Measurements from ENCODE around the gene ANKHD1. TPM values are rescaled to one million over a fixed set of nuclear protein-coding genes. Genes with fewer than 3 reads are reported as not detected.
A peak's percentile ranks its signal among the peaks of the same experiment; 100 is the strongest.

Gene ANKHD1
- total and polyA plus RNA-seq, 9 of the 15 experiments (the other 6 are each of a cell fraction or from before 2014, with no cell fraction given) = 38.9 to 138 (median 78.7) TPM

DNA sequence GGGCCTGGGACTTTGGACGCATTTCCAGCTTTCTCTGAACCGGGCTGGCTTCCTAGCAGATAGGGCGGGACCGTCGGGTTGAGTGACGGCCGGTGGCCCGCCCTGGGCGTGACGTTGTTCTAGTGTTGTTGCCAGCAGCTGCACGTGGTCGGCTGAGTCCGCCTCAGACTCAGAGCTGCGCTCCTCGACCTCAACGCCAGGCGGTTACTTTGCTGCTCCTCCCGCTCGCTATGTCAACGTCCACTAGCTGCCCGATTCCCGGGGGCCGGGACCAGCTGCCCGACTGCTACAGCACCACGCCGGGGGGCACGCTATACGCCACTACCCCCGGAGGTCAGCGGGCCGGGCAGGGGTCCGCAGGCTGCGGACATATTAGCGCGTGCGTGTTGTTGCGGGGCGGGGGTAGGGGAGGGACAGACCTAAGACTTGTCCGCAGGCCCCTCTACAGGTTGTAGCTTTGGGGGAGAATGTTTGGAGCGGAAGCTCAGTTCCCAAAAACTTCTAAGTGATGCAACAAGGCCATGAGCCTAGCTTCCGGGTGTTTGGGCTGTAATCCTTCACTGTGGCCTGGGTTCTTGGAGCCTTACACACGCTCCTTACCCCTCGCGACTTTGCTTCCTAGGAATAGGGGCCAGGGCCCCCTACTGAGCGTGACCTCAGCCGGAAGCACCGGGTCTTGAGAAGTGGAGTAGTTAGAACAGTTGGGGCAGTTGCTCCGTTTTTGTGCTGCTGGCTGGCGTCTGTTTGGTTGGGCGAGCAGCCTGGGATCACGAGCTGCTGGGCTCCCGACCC lies 146.1 kb downstream of the ANKHD1 start, which contains the start of gene EIF4EBP3 (continued):
- TF ChIP-seq, protein P1, sequence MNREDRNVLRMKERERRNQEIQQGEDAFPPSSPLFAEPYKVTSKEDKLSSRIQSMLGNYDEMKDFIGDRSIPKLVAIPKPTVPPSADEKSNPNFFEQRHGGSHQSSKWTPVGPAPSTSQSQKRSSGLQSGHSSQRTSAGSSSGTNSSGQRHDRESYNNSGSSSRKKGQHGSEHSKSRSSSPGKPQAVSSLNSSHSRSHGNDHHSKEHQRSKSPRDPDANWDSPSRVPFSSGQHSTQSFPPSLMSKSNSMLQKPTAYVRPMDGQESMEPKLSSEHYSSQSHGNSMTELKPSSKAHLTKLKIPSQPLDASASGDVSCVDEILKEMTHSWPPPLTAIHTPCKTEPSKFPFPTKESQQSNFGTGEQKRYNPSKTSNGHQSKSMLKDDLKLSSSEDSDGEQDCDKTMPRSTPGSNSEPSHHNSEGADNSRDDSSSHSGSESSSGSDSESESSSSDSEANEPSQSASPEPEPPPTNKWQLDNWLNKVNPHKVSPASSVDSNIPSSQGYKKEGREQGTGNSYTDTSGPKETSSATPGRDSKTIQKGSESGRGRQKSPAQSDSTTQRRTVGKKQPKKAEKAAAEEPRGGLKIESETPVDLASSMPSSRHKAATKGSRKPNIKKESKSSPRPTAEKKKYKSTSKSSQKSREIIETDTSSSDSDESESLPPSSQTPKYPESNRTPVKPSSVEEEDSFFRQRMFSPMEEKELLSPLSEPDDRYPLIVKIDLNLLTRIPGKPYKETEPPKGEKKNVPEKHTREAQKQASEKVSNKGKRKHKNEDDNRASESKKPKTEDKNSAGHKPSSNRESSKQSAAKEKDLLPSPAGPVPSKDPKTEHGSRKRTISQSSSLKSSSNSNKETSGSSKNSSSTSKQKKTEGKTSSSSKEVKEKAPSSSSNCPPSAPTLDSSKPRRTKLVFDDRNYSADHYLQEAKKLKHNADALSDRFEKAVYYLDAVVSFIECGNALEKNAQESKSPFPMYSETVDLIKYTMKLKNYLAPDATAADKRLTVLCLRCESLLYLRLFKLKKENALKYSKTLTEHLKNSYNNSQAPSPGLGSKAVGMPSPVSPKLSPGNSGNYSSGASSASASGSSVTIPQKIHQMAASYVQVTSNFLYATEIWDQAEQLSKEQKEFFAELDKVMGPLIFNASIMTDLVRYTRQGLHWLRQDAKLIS (CRISPR knock-in tag; IDR thresholded peaks at IDR 0.05) = 0 out of 2 replicates have a peak, but pooled peaks have one; percentile 61
- TF ChIP-seq ZNF263 (CRISPR knock-in tag; IDR thresholded peaks at IDR 0.05; ENCODE audit: borderline replicate concordance) (peak; percentile 66), MYNN (IDR thresholded peaks at IDR 0.05) (no peak), MYNN (CRISPR knock-in tag; IDR thresholded peaks at IDR 0.05) (no peak), ZNF24 (IDR thresholded peaks at IDR 0.05) (no peak), SMAD3 (CRISPR knock-in tag; conservative IDR thresholded peaks at IDR 0.05) (0 out of 2 replicates have a peak, but pooled peaks have one; percentile 64), U2AF1 (optimal IDR thresholded peaks at IDR 0.05; ENCODE audit: low read depth, low read length) (no peak), WHSC1 (IDR thresholded peaks at IDR 0.05; ENCODE audit: low read length) (no peak), GABPA (tag; conservative IDR thresholded peaks at IDR 0.05; ENCODE audit: low read depth) (peak; percentile 43; the same call in 1 of the 2 replicates), ZNF583 (CRISPR knock-in tag; IDR thresholded peaks at IDR 0.05) (0 out of 2 replicates have a peak, but pooled peaks have one; percentile 53)
- TF ChIP-seq, protein P2, sequence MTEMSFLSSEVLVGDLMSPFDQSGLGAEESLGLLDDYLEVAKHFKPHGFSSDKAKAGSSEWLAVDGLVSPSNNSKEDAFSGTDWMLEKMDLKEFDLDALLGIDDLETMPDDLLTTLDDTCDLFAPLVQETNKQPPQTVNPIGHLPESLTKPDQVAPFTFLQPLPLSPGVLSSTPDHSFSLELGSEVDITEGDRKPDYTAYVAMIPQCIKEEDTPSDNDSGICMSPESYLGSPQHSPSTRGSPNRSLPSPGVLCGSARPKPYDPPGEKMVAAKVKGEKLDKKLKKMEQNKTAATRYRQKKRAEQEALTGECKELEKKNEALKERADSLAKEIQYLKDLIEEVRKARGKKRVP (CRISPR knock-in tag; IDR thresholded peaks at IDR 0.05) = no peak
- TF ChIP-seq, protein P3, sequence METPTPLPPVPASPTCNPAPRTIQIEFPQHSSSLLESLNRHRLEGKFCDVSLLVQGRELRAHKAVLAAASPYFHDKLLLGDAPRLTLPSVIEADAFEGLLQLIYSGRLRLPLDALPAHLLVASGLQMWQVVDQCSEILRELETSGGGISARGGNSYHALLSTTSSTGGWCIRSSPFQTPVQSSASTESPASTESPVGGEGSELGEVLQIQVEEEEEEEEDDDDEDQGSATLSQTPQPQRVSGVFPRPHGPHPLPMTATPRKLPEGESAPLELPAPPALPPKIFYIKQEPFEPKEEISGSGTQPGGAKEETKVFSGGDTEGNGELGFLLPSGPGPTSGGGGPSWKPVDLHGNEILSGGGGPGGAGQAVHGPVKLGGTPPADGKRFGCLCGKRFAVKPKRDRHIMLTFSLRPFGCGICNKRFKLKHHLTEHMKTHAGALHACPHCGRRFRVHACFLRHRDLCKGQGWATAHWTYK (CRISPR knock-in tag; IDR thresholded peaks at IDR 0.05) = peak; percentile 38; the same call in 1 of the 2 replicates
- TF ChIP-seq, protein P4, sequence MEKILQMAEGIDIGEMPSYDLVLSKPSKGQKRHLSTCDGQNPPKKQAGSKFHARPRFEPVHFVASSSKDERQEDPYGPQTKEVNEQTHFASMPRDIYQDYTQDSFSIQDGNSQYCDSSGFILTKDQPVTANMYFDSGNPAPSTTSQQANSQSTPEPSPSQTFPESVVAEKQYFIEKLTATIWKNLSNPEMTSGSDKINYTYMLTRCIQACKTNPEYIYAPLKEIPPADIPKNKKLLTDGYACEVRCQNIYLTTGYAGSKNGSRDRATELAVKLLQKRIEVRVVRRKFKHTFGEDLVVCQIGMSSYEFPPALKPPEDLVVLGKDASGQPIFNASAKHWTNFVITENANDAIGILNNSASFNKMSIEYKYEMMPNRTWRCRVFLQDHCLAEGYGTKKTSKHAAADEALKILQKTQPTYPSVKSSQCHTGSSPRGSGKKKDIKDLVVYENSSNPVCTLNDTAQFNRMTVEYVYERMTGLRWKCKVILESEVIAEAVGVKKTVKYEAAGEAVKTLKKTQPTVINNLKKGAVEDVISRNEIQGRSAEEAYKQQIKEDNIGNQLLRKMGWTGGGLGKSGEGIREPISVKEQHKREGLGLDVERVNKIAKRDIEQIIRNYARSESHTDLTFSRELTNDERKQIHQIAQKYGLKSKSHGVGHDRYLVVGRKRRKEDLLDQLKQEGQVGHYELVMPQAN (IDR thresholded peaks at IDR 0.05; ENCODE audit: borderline replicate concordance) = peak; percentile 69; the same call in 1 of the 2 replicates
